Erythroblast (primary cell): Measurements from ENCODE around the gene REELD1.

ENCODE experiments used
- GATA1 ChIP-seq: IDR thresholded peaks from 2 replicates; pipeline ENCODE4 v1.6.1; 2011; ENCODE audit warnings: low read depth, mild to moderate bottlenecking, control low read depth, low read length, moderate library complexity
- POLR2A ChIP-seq: IDR thresholded peaks from 2 replicates; pipeline ENCODE4 v1.6.1; 2011; ENCODE audit warnings: mild to moderate bottlenecking, low read length

DNA sequence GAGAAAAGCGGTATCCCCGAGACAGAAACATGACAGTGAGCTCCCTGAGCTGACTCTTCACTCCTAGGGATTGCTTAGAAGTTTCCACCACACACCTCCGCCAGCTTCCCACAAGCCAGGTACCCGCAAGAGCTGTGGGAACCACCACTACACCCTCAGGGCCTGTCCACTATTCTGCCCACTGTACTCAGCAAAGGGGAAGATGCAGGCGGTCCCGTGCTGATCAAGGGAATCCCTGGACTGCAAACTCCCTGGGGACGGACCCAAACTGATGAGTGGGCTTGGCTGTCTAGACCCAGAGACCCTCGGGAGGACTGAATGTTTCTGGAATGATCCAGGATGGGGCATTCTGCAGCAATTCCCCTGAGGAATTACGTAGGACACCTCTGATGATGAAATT is 30.2 kb downstream of the REELD1 start:
- TF ChIP-seq POLR2A (no peak), GATA1 (no peak)
